ENCODE measurements around the gene ALDH1L2. TPM values are rescaled to one million over a fixed set of nuclear protein-coding genes. Genes with fewer than 3 reads are reported as not detected.

ALDH1L2 gene
- total RNA-seq, 4 donors from 2014 or later = 0.77 to 21.4 (median 3.0) TPM

- H3K9me3 ChIP-seq = no peaks in the 10 kb centered on the region
- H3K27me3 ChIP-seq = no peaks in the 10 kb centered on the region
- H3K36me3 ChIP-seq = no peaks in the 10 kb centered on the region
- no peak overlapping the region for H3K4me3 ChIP-seq
- H3K4me1 ChIP-seq = no peaks in the 10 kb centered on the region
- intact Hi-C loops (cut with DNase I; ENCODE audit: low total_unique reads) = no loop called here
- no peak overlapping the region for H3K27ac ChIP-seq
- TF ChIP-seq CTCF (IDR thresholded peaks at IDR 0.05) (no peak), POLR2A (IDR thresholded peaks at IDR 0.05) (no peak)
- DNase-seq = no peak
Measured at GRCh38 chr12:105036937-105037649, 47.2 kb downstream of the ALDH1L2 start.

- DNase-seq = no peak
- intact Hi-C loops (cut with DNase I; ENCODE audit: low total_unique reads) = no loop called here
- Histone ChIP-seq H3K4me1 (no peaks in the 10 kb centered on the region), H3K36me3 (no peaks in the 10 kb centered on the region), H3K9me3 (no peaks in the 10 kb centered on the region), H3K27ac (no peak overlapping the region), H3K27me3 (no peaks in the 10 kb centered on the region), H3K4me3 (no peak overlapping the region)
- no peak for TF ChIP-seq POLR2A (IDR thresholded peaks at IDR 0.05)
- no peak for TF ChIP-seq CTCF (IDR thresholded peaks at IDR 0.05)
Measured at GRCh38 chr12:105033851-105034250, 50.4 kb downstream of the ALDH1L2 start.

- Histone ChIP-seq H3K9me3 (no peaks in the 10 kb centered on the region), H3K27ac (peak overlapping the region in 1 of 2 donors; percentile 38), H3K27me3 (no peaks in the 10 kb centered on the region), H3K4me1 (no peaks in the 10 kb centered on the region), H3K4me3 (no peak overlapping the region), H3K36me3 (no peaks in the 10 kb centered on the region)
- DNase-seq = no peak
- intact Hi-C loops (cut with DNase I; ENCODE audit: low total_unique reads) = no loop called here
- TF ChIP-seq POLR2A (IDR thresholded peaks at IDR 0.05) (no peak), CTCF (IDR thresholded peaks at IDR 0.05) (no peak)
Measured at GRCh38 chr12:105032703-105033357, 51.4 kb downstream of the ALDH1L2 start.

GRCh38 chr12:105030820-105031807, 53.1 kb downstream of the ALDH1L2 start:
- H3K27me3 ChIP-seq = no peaks in the 10 kb centered on the region
- no peak overlapping the region for H3K27ac ChIP-seq
- DNase-seq = no peak
- intact Hi-C loops (cut with DNase I; ENCODE audit: low total_unique reads) = no loop called here
- no peaks in the 10 kb centered on the region for H3K9me3 ChIP-seq
- no peaks in the 10 kb centered on the region for H3K4me1 ChIP-seq
- no peaks in the 10 kb centered on the region for H3K36me3 ChIP-seq
- TF ChIP-seq CTCF (IDR thresholded peaks at IDR 0.05) = no peak
- no peak for TF ChIP-seq POLR2A (IDR thresholded peaks at IDR 0.05)
- no peak overlapping the region for H3K4me3 ChIP-seq
